Sigmoid colon (tissue), 4 donors: ENCODE measurements around the gene PCP4.

Experiments
- EP300 ChIP-seq, 4 donors: sonication (generic); formaldehyde crosslinking; IDR thresholded peaks; one replicate each; pipeline ENCODE4 v1.6.1; 2017; ENCODE audit warnings: antibody characterized with exemption in 4 of 4
- POLR2A ChIP-seq, 2 donors: fragments of 450-650 bp; IDR thresholded peaks; one replicate each; pipeline ENCODE4 v1.6.1; 2016; ENCODE audit warnings: antibody characterized with exemption in 2 of 2, mild to moderate bottlenecking in 2 of 2, moderate library complexity in 2 of 2
- POLR2AphosphoS5 ChIP-seq, 4 donors: sonication (generic); formaldehyde crosslinking; IDR thresholded peaks; one replicate each; pipeline ENCODE4 v1.6.1; 2017; ENCODE audit warnings: antibody characterized with exemption in 4 of 4
- TF ChIP-seq, protein P1 (sequence below), 4 experiments: fragments of 450-650 bp in 3 of 4; fragments of 200-600 bp in 1 of 4; IDR thresholded peaks; one replicate each; pipeline ENCODE4 v1.5.1; 2016 to 2019; ENCODE audit warnings: antibody characterized with exemption in 4 of 4, mild to moderate bottlenecking in 3 of 4, moderate library complexity in 2 of 4

GRCh38 chr21:39951183-39952101 is 84.2 kb downstream of the PCP4 start:
- TF ChIP-seq POLR2A (IDR thresholded peaks at IDR 0.05) (no peak), EP300 (IDR thresholded peaks at IDR 0.05) (no peak), POLR2AphosphoS5 (IDR thresholded peaks at IDR 0.05) (no peak)
- TF ChIP-seq, protein P1, sequence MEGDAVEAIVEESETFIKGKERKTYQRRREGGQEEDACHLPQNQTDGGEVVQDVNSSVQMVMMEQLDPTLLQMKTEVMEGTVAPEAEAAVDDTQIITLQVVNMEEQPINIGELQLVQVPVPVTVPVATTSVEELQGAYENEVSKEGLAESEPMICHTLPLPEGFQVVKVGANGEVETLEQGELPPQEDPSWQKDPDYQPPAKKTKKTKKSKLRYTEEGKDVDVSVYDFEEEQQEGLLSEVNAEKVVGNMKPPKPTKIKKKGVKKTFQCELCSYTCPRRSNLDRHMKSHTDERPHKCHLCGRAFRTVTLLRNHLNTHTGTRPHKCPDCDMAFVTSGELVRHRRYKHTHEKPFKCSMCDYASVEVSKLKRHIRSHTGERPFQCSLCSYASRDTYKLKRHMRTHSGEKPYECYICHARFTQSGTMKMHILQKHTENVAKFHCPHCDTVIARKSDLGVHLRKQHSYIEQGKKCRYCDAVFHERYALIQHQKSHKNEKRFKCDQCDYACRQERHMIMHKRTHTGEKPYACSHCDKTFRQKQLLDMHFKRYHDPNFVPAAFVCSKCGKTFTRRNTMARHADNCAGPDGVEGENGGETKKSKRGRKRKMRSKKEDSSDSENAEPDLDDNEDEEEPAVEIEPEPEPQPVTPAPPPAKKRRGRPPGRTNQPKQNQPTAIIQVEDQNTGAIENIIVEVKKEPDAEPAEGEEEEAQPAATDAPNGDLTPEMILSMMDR (IDR thresholded peaks at IDR 0.05), result no peak
